B cell (primary cell): ENCODE results near the gene SCRN2.

Experiments
- EZH2 ChIP-seq: IDR thresholded peaks from 2 replicates; pipeline ENCODE4 v1.6.1; 2012; ENCODE audit warnings: borderline replicate concordance, low read depth, mild to moderate bottlenecking, moderate library complexity, low read length; ENCODE audit not compliant: insufficient read depth, poor library complexity, severe bottlenecking
- TF ChIP-seq, protein P1 (sequence below): fragments of 200-600 bp; IDR thresholded peaks from one replicate; pipeline ENCODE4 v1.8.0; 2022; ENCODE audit warnings: antibody characterized with exemption, mild to moderate bottlenecking

DNA sequence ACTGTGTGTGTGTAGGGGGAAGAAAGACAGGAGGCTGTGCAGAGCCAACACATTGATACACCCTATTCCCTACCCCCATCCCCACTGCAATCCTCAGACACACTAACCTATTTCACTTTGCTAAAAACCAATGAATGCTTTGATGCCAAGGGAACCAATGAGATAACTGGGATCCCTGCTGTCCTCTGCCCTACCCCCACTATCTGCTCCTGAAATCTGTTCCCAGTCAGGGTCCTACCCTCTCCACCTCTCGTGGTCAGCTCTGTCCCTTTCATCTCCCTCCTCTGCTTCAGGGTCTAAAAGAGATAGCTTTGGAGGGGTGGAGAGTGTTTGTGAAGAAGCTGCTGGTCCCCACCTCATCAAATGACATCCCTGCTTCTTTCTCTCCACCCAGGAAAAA, 29.0 kb upstream of the SCRN2 start:
- TF ChIP-seq, protein P1, sequence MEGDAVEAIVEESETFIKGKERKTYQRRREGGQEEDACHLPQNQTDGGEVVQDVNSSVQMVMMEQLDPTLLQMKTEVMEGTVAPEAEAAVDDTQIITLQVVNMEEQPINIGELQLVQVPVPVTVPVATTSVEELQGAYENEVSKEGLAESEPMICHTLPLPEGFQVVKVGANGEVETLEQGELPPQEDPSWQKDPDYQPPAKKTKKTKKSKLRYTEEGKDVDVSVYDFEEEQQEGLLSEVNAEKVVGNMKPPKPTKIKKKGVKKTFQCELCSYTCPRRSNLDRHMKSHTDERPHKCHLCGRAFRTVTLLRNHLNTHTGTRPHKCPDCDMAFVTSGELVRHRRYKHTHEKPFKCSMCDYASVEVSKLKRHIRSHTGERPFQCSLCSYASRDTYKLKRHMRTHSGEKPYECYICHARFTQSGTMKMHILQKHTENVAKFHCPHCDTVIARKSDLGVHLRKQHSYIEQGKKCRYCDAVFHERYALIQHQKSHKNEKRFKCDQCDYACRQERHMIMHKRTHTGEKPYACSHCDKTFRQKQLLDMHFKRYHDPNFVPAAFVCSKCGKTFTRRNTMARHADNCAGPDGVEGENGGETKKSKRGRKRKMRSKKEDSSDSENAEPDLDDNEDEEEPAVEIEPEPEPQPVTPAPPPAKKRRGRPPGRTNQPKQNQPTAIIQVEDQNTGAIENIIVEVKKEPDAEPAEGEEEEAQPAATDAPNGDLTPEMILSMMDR: no peak
- no peak for TF ChIP-seq EZH2
